Ascending aorta (tissue), 2 donors: ENCODE results near the gene TMEM176B. TPM values are rescaled to one million over a fixed set of nuclear protein-coding genes. Genes with fewer than 3 reads are reported as not detected.

Experiments used
- DNase-seq, 2 donors: peaks; one replicate each; pipeline ENCODE4 v3.0.0-alpha.2; 2019; ENCODE audit warnings: low spot score in 2 of 2
- H3K27ac ChIP-seq, 2 donors: fragments of 200-600 bp; sonication (generic); one replicate each; pipeline ENCODE4 v1.5.1; 2016 to 2017; ENCODE audit warnings: mild to moderate bottlenecking in 1 of 2
- H3K27me3 ChIP-seq: fragments of 200-600 bp; sonication (generic); one replicate; pipeline ENCODE4 v1.5.1; 2017
- H3K36me3 ChIP-seq, 2 donors: fragments of 200-600 bp; sonication (generic); one replicate each; pipeline ENCODE4 v1.5.1; 2016
- H3K4me1 ChIP-seq, 2 donors: fragments of 200-600 bp; sonication (generic); one replicate each; pipeline ENCODE4 v1.5.1; 2016 to 2017; ENCODE audit warnings: mild to moderate bottlenecking in 1 of 2
- H3K4me3 ChIP-seq, 2 donors: fragments of 200-600 bp; sonication (generic); one replicate each; pipeline ENCODE4 v1.5.1; 2016 to 2017; ENCODE audit warnings: mild to moderate bottlenecking in 1 of 2
- H3K9me3 ChIP-seq, 2 donors: fragments of 200-600 bp; sonication (generic); one replicate each; pipeline ENCODE4 v1.5.1; 2016
- CTCF ChIP-seq, 3 experiments: fragments of 200-600 bp in 2 of 3; fragments of 450-650 bp in 1 of 3; sonication (generic) in 2 of 3; IDR thresholded peaks; one replicate each; pipeline ENCODE4 v1.5.1; 2016 to 2019; ENCODE audit warnings: antibody characterized with exemption in 3 of 3, mild to moderate bottlenecking in 1 of 3, moderate library complexity in 1 of 3
- intact Hi-C: fragments of 100-400 bp; cut with DNase I; formaldehyde crosslinking; loops from one replicate; pipeline ENCODE4 v1.15.1; 2023
- total RNA-seq: library from RNA; depleted of rRNA; stranded (reverse); fragments of >200 nt; gene quantifications from one replicate; pipeline ENCODE4 v1.1.0, GENCODE V29; 2016

TMEM176B gene
- total RNA-seq, 1 donor from 2014 or later, result 42.5 TPM

- no peak for TF ChIP-seq CTCF (IDR thresholded peaks at IDR 0.05)
- no peak for DNase-seq
- Histone ChIP-seq H3K4me1 (no peaks in the 10 kb centered on the region), H3K27me3 (no peaks in the 10 kb centered on the region), H3K4me3 (no peak overlapping the region), H3K9me3 (no peaks in the 10 kb centered on the region), H3K36me3 (no peaks in the 10 kb centered on the region), H3K27ac (no peak overlapping the region)
- intact Hi-C loops, result no loop called here
These were observed 26.1 kb upstream of the TMEM176B start for GRCh38 chr7:150826061-150826849.

GRCh38 chr7:150824379-150825177 is 24.4 kb upstream of the TMEM176B start:
- H3K4me3 ChIP-seq, result no peak overlapping the region
- no peaks in the 10 kb centered on the region for H3K27me3 ChIP-seq
- H3K9me3 ChIP-seq, result no peaks in the 10 kb centered on the region
- no peak for TF ChIP-seq CTCF (IDR thresholded peaks at IDR 0.05)
- no peaks in the 10 kb centered on the region for H3K4me1 ChIP-seq
- DNase-seq, result no peak
- no peaks in the 10 kb centered on the region for H3K36me3 ChIP-seq
- no peak overlapping the region for H3K27ac ChIP-seq
- intact Hi-C loops, result no loop called here

- intact Hi-C loops, result no loop called here
- no peak for TF ChIP-seq CTCF (IDR thresholded peaks at IDR 0.05)
- Histone ChIP-seq H3K36me3 (no peaks in the 10 kb centered on the region), H3K27ac (no peak overlapping the region), H3K27me3 (no peaks in the 10 kb centered on the region), H3K4me3 (no peak overlapping the region), H3K9me3 (no peaks in the 10 kb centered on the region), H3K4me1 (no peaks in the 10 kb centered on the region)
- DNase-seq, result no peak
These were observed 23.4 kb upstream of the TMEM176B start for GRCh38 chr7:150823484-150824126.

GRCh38 chr7:150823043-150823442 is 22.9 kb upstream of the TMEM176B start:
- Histone ChIP-seq H3K9me3 (no peaks in the 10 kb centered on the region), H3K36me3 (no peaks in the 10 kb centered on the region), H3K27ac (no peak overlapping the region), H3K4me1 (no peaks in the 10 kb centered on the region), H3K4me3 (no peak overlapping the region), H3K27me3 (no peaks in the 10 kb centered on the region)
- DNase-seq, result no peak
- intact Hi-C loops, result no loop called here
- no peak for TF ChIP-seq CTCF (IDR thresholded peaks at IDR 0.05)

- no peak for TF ChIP-seq CTCF (IDR thresholded peaks at IDR 0.05)
- intact Hi-C loops, result no loop called here
- no peaks in the 10 kb centered on the region for H3K4me1 ChIP-seq
- no peak for DNase-seq
- no peaks in the 10 kb centered on the region for H3K27me3 ChIP-seq
- peaks cover 2 to 11% of the 10 kb centered on the region in 2 donors for H3K9me3 ChIP-seq
- H3K4me3 ChIP-seq, result no peak overlapping the region
- H3K27ac ChIP-seq, result no peak overlapping the region
- no peaks in the 10 kb centered on the region for H3K36me3 ChIP-seq
These were observed 20.5 kb upstream of the TMEM176B start for GRCh38 chr7:150820578-150821198.
